NCI-H748 (cell line): Measurements from ENCODE around the gene HDDC3.
"Not testable (repeated sequence)": the region's sequence is repeated elsewhere in the genome, so short reads cannot be mapped to it uniquely, and the experiment has no call there.

Experiments
- DNase-seq: peaks from one replicate; lab custom pipeline; 2025; ENCODE audit not compliant: unreplicated experiment; lab: John Stamatoyannopoulos, UW

The HDDC3 gene

GRCh38 chr15:90930861-90931574 is 1.3 kb downstream of the HDDC3 start:
- no peak for DNase-seq

DNA sequence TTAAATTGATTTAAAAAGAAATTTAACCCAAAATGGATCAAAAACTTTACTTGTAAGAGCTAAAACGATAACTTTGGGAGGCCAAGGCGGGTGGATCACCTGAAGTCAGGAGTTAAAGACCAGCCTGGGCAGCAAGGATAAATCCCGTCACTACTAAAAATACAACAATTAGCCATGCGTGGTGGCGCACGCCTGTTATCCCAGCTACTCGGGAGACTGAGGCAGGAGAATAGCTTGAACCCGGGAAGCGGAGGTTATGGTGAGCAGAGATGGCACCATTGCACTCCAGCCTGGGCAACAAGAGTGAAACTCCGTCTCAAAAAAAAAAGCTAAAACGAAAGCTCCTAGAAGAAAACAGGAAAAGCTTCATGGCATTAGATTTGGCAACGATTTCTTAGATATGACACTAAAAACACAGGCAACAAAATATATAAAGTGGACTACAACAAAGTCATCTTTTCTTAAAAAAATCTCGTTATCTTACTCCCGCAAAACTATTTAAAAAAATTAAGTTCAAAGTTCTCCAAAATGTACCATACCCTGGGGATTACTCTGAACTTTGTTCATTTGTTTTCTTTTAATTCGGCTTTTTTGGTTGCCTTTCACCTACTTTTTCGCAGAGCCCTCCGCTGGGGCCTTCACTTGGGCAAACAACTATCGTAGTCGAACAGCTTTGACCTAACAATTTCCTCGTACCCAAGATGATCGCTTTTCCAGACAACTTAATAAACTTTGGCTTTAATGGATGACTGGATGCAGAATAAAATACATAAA is 2.9 kb downstream of the HDDC3 start:
- DNase-seq = no peak

- not testable (repeated sequence) for DNase-seq
Measured at GRCh38 chr15:90928106-90928505, 4.2 kb downstream of the HDDC3 start.

DNA sequence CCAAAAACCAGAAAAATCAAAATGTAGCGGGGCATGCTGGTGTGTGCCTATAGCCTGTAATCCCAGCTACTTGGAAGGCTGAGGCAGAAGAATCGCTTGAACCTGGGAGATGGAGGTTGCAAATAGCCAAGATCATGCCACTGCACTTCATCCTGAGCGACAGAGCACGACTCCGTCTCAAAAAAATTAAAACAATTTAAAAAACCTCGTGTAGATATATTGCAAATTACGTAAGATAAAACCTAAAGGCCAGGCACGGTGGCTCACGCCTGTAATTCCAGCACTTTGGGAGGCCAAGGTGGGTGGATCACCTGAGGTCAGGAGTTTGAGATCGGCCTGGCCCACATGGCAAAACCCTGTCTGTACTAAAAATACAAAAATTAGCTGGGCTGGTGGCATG is 5.6 kb downstream of the HDDC3 start:
- not testable (repeated sequence) for DNase-seq

- DNase-seq = no peak
Measured at GRCh38 chr15:90924375-90924774, 8.0 kb downstream of the HDDC3 start.

DNA sequence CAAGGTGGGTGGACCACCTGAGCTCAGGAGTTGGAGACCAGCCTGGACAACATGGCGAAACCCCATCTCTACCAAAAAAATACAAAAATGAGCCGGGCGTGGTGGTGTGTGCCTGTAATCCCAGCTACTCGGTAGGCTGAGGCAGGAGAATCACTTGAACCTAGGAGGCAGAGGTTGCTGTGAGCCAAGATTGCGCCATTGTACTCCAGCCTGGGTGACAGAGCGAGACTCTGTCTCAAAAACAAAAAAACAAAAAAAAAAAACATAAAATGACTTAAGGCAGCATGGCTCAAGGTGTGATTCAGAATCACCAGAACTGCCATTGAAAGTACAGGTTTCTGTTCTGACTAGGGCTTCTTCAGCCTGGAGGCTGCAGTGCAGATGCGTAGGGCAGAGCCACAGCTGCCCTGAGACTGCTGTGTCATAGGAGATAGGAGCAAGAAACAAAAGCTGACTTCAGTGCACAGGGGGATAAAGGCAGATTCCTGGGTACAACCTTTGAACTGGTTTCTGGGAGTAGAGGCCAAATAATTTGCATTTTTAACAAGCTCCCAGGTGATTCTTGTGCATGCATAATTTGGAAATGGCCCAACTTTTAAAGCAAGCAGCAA is 9.5 kb downstream of the HDDC3 start:
- DNase-seq = not testable (repeated sequence)

DNA sequence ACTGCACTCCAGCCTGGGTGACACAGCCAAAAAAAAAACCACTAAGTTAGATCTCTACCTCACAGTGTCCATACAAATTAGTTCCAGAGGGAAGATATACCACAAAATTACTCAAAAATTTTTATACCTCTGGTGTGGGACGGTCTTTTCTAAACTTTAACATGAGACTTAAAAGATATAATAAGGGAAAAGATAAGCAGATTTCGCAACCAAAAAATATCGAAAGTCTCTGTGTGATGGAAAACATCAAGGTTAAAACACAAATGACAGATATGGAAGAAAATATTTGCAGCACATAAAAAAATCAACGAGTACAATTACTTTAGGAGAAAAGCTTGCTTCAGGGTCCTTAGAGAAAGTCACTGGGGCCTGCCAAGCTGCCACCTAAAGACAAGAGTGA is 10.5 kb downstream of the HDDC3 start:
- DNase-seq = no peak

- no peak for DNase-seq
Measured at GRCh38 chr15:90918835-90919234, 13.5 kb downstream of the HDDC3 start.

DNA sequence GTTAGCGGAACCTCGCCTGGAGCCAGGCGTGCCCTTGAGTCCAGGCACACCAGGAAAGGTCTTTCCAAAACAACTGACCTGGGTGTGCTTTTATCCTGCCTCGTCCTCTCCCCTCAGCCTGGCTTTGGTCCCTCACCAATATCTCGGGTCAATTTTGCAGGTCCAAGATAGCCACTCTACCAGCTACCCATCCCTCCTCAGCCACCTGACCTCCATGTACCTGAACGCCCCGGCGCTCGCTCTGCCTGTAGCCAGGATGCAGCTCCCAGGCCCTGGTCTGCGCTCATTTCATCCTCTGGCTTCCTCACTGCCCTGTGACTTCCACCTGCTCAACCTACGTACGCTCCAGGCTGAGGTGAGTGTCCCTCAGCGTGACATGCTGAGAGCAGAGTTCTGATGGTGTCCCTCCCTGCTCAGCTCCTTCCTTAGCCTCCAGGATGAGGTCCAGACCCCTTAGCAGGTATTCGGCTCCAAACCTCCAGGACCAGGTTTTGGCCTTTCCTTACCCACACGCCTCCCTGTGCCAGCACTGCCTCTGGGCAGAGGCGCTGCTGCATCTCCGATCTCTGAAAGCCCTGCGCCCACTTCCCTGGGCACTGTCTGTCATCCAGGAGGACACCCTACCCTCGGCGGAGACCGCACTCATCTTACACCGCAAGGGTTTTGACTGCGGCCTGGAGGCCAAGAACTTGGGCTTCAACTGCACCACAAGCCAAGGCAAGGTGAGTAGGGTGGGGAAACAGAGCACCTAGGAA is 14.1 kb downstream of the HDDC3 start:
- no peak for DNase-seq

DNA sequence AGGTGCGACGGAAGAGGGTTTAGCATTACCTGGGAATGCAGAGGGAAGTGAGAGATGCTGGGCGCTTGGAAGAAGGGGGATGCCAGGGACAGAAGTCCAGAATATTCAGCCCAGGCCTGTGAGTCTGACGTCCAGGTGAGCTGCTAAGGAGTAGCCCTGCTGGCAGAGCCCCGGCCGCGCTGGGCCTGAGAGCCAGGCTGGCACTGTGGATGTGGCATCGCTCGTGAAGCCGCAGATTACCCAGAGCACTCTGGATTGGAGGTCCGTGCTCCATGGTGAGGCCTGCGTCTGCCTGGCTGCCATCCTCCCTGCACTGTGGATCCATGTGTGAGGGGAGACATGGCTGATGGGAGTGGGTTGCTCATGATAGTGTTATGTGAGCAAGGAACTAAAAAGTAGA is 14.8 kb downstream of the HDDC3 start:
- no peak for DNase-seq

DNA sequence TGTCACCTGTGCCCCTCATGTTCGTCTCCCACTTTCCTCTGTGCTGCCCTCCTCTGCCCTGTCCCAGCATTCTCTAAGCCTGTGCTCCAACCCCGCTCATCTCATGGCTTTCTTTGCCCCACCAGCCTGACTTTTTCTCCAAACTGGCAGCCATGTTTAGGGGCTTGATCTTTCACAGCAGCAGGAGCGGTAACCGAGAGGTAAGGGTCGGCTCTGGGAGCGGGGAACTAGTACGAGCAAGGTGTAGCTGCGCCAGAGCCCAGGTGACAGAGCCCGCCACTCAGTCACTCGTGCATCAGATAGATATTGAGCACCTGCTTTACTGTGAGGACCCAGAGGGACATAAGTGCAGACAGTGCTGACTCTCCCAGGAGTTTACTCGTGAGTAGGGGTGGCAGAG is 15.9 kb downstream of the HDDC3 start:
- DNase-seq = no peak

DNA sequence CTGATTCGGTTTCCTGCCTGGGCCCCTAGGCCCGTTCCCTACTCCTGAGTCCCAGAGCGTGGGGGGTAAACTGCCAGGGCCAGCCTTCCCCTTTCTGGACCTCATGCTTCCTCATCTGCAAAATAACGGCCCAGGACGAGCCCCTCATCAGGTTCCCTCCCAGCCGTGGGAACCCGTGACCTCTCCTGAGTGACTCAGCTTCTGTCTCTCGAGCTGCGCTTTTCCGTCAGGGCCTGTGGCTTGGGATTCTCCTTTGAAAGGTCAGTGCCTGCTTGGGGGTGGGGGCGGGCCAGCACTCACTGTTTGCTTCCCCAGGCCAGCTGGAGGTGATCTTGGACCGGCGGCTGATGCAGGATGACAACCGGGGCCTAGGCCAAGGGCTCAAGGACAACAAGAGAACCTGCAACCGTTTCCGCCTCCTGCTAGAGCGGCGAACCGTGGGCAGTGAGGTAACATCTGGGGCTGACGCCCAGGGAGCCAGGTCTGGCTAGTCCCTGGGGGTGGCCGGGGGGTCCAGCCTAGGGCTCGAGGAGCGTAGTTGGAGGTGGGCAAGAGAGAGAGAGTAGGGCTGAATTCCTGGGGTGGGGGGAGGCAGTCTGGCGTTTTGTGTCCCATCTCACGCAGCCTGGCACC is 16.4 kb downstream of the HDDC3 start:
- DNase-seq = no peak

DNA sequence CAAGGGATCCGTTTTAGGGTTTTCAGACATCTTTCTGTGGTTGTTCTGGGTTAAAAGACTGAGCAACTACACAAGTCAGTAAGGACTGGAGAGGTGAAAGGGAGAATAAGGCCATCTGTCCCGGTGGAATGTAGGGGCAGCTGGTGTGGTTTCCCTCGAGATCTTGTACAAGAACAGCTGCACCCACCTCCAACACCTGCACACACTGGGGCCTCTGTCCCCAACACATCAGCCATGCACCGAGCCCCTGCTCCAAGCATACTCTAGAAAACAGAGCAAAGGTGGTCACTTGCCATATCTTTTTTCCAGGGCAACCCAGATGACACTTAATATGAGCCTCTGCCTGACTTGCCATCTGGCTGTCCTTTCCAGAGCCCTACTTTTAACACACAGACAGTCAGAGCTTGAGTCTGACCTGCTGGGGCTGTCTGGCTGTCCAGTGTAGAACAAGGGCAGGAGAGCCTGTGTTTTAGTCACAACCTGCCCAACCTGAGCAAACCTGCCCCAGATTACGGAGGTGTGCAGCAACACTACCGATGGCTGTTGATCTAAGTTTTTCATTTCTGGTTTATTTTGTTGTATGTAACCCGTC is 17.0 kb downstream of the HDDC3 start:
- no peak for DNase-seq

- DNase-seq = no peak
Measured at GRCh38 chr15:90914305-90915080, 17.9 kb downstream of the HDDC3 start.

- no peak for DNase-seq
Measured at GRCh38 chr15:90913398-90913944, 18.9 kb downstream of the HDDC3 start.

GRCh38 chr15:90912770-90913075 is 19.6 kb downstream of the HDDC3 start:
- DNase-seq = no peak

GRCh38 chr15:90911906-90912769 is 20.2 kb downstream of the HDDC3 start:
- no peak for DNase-seq

DNA sequence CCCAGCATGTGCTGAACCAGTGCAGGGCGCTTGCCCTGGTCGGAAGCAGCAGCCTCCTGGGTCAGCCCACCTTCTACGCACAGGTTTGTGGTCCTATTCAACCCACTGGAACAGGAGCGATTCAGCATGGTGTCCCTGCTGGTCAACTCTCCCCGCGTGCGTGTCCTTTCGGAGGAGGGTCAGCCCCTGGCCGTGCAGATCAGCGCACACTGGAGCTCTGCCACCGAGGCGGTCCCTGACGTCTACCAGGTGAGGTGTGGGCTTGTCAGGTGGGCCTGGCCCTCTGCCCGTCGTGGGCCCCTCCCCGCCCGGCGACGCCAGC is 21.1 kb downstream of the HDDC3 start:
- DNase-seq = no peak
